CD1c-positive myeloid dendritic cell (primary cell): ENCODE measurements around the gene ANKRD11.
"Not testable (repeated sequence)": the region's sequence is repeated elsewhere in the genome, so short reads cannot be mapped to it uniquely, and the experiment has no call there.

Experiments used
- DNase-seq: peaks from one replicate; pipeline ENCODE4 v3.0.0-alpha.2; 2016; ENCODE audit errors: extremely low spot score

Gene ANKRD11

GRCh38 chr16:89383095-89384003 is 107.0 kb downstream of the ANKRD11 start:
- DNase-seq: no peak

DNA sequence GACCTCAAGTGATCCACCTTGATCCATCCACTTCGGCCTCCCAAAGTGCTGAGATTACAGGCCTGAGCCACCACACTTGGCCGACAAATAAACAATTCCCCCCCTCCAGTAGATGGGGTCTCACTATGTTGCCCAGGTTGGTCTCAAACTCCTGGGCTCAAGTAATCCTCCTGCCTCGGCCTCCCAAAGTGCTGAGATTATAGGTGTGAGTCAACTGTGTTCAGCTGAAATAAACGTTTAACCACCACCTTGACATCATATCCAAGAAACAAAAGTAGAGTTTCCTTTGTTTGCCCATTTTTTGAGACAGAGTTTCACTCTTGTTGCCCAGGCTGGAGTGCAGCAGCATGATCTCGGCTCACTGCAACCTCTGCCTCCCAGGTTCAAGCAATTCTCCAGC is 107.8 kb downstream of the ANKRD11 start:
- not testable (repeated sequence) for DNase-seq

DNA sequence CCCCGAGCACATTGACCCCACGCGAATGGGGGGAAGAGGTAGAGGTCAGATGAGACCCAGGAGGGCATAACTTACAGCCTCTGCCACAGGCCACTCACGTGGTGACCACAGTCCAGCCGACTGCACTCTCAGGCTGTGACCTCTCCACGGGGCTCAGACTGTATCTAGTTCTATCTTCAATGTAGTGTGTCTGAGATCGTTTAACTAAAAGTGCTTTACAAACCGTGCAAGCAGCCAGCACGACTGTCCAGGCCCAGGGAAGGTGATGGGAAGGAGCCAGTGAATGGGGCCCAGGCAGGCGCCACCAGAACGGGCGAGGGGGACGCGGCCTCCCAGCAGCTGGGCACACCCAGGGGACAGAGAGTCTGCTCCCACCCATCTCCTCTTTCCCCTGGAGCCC is 108.6 kb downstream of the ANKRD11 start:
- DNase-seq: no peak

DNA sequence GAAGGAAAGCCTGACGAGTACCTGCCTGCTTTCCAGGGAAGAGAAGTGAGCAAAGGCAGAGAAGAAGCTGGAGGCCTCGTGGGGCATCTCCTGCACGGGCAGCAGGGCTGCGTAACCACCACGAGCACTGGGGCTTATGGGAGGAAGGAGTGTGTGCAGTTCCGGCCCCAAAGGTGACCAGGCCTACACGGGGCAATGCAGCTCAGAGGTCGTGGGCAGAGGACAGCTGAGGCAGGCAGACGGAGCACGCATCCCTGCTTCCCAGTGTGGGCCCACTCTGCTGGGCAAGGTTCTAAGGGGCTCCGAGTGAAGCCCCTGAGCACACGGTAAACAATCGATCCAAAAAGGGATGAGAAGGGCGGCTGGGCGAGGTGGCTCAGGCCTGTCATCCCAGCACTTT is 109.7 kb downstream of the ANKRD11 start:
- DNase-seq: no peak

DNA sequence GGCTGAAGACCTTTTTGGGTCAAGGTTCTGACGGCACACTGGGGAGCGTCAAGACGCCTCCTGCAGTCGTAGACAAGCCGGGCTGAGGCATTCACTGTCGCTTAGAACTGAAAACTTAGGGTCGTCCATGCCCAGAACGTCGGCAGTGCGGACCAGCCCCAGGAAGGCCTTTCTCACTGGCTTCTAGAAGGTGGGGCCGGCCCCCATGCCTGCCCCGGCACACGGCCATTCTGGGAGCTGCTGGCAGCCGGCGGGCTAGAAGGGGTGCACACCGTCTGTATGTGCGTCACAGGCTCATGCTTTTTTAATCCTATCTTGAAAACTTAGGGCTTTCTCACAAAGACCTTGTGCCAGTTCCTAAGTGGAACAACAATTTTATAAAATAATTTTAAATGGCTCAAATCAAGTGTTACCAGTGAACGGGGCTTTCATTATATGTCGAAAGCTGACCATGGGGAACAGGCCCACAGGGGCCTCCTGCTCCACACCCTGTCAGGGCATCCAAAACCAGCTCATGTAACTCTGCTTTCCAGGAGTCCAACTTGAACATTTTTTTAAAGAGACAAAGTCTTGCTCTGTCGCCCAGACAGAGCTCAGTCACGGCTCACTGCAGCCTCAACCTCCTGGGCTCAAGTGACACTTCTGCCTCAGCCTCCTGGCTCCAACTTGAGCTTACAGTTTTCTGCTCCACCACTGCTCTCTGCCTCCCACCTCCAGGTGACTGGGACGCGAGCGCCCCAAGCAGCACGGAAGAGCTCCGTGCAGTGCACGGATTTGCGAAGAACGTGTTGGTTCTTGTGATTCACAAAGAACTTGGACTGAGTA is 111.2 kb downstream of the ANKRD11 start:
- DNase-seq: no peak

DNA sequence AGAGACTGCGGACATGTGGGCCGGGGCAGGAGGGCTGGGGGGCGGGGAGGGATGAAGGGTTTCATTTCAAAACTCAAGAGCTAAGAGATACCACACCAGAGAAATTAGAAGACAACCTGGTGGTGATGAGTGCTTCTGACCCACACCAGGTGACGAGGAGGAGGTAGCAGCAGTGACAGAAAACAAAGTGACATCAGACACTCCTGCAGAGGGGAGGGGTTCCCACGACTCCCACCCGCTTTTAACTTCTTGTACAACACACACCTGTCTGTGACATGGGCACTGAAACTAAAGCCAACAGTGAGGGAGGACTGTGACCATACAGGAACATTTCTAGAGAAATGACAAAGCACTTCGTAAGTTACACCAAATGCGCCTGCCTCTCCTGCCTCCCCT is 112.9 kb downstream of the ANKRD11 start:
- no peak for DNase-seq

- no peak for DNase-seq
Measured at GRCh38 chr16:89376812-89377452, 113.4 kb downstream of the ANKRD11 start.

DNA sequence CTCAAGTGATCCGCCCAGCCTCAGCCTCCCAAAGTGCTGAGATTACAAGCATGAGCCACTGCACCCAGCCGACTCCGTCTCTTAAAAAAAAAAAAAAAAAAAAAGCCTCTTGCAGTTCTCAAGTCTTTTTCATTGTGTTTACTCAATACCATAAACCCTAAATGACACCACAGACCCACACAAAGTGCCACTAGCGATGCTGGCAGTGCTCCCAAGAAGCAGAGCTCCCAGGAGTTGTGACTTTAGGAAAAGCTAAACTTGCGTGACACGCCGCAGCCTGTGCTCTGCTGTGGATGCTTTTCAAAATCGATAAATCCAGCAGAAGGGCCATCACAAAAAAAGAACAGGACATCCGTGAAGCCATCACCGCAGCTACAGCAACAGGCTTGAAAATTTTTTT is 114.7 kb downstream of the ANKRD11 start:
- DNase-seq: no peak

DNA sequence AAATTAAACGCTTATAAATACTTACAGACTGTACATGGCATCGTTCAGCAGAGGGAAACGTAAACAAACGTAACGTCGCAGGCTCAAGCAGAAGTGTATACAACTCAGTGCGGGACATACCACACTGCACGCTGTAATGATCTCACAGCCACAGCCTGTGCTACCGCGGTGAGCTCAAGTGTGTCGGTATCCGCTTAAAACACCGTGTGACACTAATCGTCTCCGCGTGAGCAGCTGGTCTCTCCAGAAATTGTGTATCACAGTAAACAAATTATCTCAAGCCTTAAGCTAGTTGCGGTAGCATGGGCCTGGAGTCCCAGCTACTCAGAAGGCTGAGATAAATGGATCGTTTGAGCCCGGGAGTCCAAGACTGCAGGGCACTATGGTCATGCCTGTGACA is 115.3 kb downstream of the ANKRD11 start:
- DNase-seq: no peak

DNA sequence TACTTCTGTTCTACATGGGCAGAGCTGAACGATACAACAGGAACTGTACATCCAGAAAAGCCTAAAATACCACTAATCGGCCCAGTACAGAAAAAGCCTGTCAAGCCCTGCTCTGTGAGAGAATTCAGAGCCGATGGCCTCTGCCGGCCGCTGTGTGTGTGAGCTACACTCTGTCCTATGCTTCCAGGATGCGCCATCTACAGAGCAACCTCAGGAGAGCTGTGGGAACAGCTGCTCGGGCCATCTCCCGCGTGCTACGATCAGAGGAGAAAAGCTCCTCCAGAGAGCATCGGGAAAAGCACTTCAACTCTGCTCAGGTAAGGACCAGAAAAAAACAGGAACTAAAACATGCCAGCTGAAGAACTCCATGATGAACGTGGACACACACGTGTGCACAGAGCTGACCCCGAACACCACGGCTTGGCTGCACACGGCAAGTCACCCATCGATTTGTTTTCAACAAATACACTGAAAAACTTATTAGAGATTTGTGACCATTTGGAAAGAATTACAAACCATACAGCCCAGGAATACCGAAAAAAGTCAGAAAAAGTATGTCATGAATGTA is 115.9 kb downstream of the ANKRD11 start:
- DNase-seq: no peak

DNA sequence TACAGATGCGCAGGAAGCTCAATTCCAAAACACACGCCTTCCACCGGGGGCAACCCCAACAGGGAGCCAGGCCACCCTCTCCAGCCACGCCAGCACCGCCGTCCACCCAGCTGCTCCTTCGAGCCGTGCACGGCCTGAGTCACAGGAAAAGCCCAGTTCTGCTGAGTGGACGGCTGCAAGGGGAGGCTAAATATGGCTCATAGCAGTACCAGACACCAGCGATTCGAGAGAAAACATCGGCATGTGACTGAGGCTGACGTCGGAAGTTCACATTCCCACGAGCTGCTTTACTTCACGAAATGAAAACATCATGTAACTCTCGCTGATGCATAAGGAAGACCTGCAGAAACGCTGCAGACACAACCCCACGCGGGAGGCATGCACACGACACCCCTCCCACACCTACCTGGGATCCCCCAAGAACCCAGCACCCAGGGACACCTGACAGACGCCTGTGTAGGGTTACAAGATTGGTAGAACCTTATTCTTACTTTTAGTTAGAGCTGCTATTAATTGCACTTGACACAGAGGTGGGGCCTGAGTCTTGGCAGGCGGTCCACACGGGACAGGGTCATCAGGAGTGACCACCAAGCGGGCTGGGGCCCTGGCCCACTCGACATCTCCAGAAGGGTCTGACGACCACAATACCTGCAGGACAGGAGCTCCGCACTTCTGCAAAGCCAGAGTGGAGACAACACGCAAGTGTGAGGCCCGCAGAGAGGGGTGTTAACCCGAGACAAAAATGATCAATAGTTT is 116.8 kb downstream of the ANKRD11 start:
- no peak for DNase-seq

DNA sequence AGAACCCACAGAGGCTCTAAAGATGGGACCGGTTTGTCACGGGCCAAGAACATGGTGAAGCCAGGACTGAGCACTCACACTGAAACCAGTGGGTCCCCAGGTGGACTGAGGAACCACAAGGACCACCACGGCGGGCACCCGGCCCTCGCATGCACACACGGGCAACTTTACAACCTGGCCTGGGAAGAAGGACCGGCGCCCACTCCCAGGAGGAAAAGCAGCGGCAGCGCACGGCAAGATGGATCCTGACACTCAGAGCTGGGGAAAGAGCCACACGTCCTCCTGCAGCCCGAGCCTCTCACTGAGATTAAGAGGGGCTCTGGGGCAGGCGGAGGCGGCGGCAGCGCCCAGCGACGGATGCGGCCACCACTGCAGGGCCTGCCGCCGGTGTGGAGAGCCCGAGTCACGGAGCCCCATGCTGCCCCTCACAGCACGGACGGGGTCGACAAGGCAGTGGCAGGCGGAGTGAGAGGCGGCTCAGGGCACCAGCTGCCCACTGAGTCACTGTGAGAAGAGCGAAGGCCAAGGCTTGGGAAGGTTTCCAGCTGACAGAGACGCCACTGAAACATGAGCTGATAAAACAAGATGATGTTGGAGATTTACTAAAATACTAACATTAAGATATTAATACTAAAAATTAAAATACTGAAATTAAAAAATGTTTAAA is 118.3 kb downstream of the ANKRD11 start:
- DNase-seq: no peak

DNA sequence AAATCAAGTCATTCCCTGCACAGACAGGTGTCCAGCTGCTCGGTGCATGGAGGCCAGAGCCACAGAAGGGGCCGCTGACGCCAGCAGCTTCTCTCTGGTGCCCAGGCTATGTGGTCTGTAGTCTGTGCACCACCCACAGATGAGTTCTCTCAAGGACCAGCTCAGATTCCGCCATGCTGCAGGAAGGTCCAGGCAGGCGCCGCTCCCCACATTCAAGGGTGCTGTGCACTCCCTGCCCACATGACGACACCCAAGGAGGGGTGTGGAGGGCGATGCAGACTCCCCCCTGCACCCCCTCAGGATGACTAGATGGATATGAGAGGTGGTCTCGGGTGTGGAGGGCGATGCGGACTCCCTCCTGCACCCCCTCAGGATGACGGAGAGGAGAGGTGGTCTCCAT is 119.0 kb downstream of the ANKRD11 start:
- no peak for DNase-seq

DNA sequence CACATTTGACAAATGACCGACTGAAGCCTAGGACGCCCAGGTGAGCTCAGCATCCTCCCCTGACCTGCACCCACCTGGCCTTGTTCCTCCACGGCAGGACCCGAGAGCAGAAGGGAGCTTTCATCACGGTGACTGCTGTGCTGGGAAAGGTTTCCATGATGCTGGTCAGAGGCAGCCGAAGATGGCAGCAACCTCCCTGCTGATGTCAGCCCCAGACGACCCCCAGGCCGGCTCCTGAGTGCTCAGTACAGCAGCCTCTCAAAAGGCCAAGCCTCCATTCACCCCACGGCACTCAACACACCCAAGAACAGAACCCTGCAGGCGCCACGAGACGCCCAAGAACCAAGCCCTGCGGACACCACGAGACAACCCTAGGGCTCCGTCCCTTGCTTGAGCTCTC is 119.8 kb downstream of the ANKRD11 start:
- no peak for DNase-seq

GRCh38 chr16:89370081-89370511 is 120.3 kb downstream of the ANKRD11 start:
- DNase-seq: no peak

DNA sequence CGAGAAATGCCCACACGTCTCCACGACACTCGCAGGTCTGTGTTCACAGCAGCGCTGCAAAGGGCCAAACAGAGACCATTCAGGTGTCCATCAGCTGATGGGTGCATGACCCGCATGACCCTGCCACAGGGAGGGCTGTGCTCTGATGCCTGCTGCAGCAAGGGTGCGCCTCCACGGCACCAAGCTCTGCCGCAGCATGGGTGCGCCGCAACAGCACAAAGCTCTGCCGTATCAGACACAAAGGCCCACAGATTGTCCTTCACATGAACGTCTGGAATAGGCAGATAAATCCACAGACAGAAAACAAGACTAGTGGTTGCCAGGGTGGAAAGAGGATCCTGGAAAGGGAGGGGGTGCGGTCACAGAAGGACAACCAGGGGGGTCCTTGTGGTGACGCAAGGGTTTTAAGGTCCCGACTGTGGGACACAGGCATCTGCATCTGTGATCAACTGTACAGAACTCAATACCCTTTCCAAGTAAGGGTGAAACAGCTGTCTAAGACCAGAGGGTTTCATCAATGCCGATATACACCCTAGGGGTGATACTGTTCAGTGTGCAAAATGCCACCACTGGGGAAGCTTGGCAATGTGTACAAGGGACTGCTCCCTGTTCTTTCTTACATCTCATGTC is 121.0 kb downstream of the ANKRD11 start:
- DNase-seq: no peak

GRCh38 chr16:89368604-89369249 is 121.6 kb downstream of the ANKRD11 start:
- no peak for DNase-seq

- no peak for DNase-seq
Measured at GRCh38 chr16:89367538-89367915, 122.8 kb downstream of the ANKRD11 start.
